GM21717 (cell line): ENCODE data around the gene SHISAL2A.

Experiments
- ATAC-seq: cut with Tn5 transposase; IDR thresholded peaks from one replicate; pipeline ENCODE4 v1.9.1; 2021; ENCODE audit warnings: mild to moderate bottlenecking, moderate library complexity; ENCODE audit not compliant: unreplicated experiment

SHISAL2A gene

GRCh38 chr1:52632732-52633290, at the start of gene SHISAL2A:
SHISAL2A (plus strand) TSS chr1:52633168; CDS start chr1:52633494, 326 bp downstream.
- ATAC-seq, result no peak

GRCh38 chr1:52585474-52585873, 47.5 kb upstream of the SHISAL2A start:
- no peak for ATAC-seq

GRCh38 chr1:52588027-52588426, 44.9 kb upstream of the SHISAL2A start:
- ATAC-seq, result no peak

GRCh38 chr1:52588535-52588934, 44.4 kb upstream of the SHISAL2A start:
- ATAC-seq, result no peak

GRCh38 chr1:52590266-52590665, 42.7 kb upstream of the SHISAL2A start:
- ATAC-seq, result no peak

- ATAC-seq, result no peak
Observed at GRCh38 chr1:52592637-52593323, 40.2 kb upstream of the SHISAL2A start.

GRCh38 chr1:52593495-52593894, 39.5 kb upstream of the SHISAL2A start:
- ATAC-seq, result no peak

- ATAC-seq, result no peak
Observed at GRCh38 chr1:52595061-52595460, 37.9 kb upstream of the SHISAL2A start.

- ATAC-seq, result no peak
Observed at GRCh38 chr1:52597912-52598311, 35.1 kb upstream of the SHISAL2A start.

GRCh38 chr1:52598729-52599128, 34.2 kb upstream of the SHISAL2A start:
- no peak for ATAC-seq

- ATAC-seq, result no peak
Observed at GRCh38 chr1:52599236-52599635, 33.7 kb upstream of the SHISAL2A start.

- ATAC-seq, result no peak
Observed at GRCh38 chr1:52600533-52601179, 32.3 kb upstream of the SHISAL2A start.

GRCh38 chr1:52601519-52601918, 31.4 kb upstream of the SHISAL2A start:
- no peak for ATAC-seq

- no peak for ATAC-seq
Observed at GRCh38 chr1:52601991-52602855, 30.7 kb upstream of the SHISAL2A start, which contains the start of gene GPX7. GPX7 (plus strand) TSS chr1:52602371; CDS start chr1:52602410, 39 bp downstream.

- no peak for ATAC-seq
Observed at GRCh38 chr1:52602856-52603600, 29.9 kb upstream of the SHISAL2A start.

GRCh38 chr1:52603630-52604029, 29.3 kb upstream of the SHISAL2A start:
- ATAC-seq, result no peak

GRCh38 chr1:52604063-52604770, 28.8 kb upstream of the SHISAL2A start:
- ATAC-seq, result no peak

GRCh38 chr1:52613636-52614373, 19.2 kb upstream of the SHISAL2A start:
- ATAC-seq, result no peak

- ATAC-seq, result no peak
Observed at GRCh38 chr1:52614671-52615070, 18.3 kb upstream of the SHISAL2A start.
